ENCODE measurements around the gene OR5B17. TPM values are rescaled to one million over a fixed set of nuclear protein-coding genes. Genes with fewer than 3 reads are reported as not detected.

Gene OR5B17
- total and polyA plus RNA-seq, 2 donors (not counting 1 experiment from before 2014, with no cell fraction given) = not detected

- Histone ChIP-seq H3K36me3 (replicated peaks in 1 of 2; ENCODE audit: control extremely low read depth in 1 of 2, control insufficient read depth in 1 of 2, extremely low read depth in 1 of 2, insufficient read depth in 2 of 2, low read length in 1 of 2) (no peaks in the 10 kb centered on the region), H3K4me1 (ENCODE audit: control insufficient read depth in 2 of 2, insufficient read depth in 2 of 2, low read length in 2 of 2) (no peaks in the 10 kb centered on the region), H2AFZ (ENCODE audit: insufficient read depth, low read depth, low read length, poor library complexity, severe bottlenecking) (no peak overlapping the region), H3K4me3 (ENCODE audit: control extremely low read depth in 1 of 5, extremely low read depth in 1 of 5, insufficient read depth in 1 of 5, low read depth in 2 of 5, low read length in 4 of 5) (no peak overlapping the region), H4K20me1 (ENCODE audit: control insufficient read depth, insufficient read depth, low read length, poor library complexity, severe bottlenecking) (no peaks in the 10 kb centered on the region), H3K9ac (ENCODE audit: low read length) (no peak overlapping the region), H3K27me3 (replicated peaks in 1 of 4; ENCODE audit: control extremely low read depth in 1 of 4, control insufficient read depth in 3 of 4, insufficient read depth in 4 of 4, low read length in 3 of 4) (no peaks in the 10 kb centered on the region), H3K27ac (ENCODE audit: low read length in 2 of 2) (no peak overlapping the region), H3K4me2 (replicated peaks; ENCODE audit: low read depth, low read length, poor library complexity, severe bottlenecking) (no peak overlapping the region), H3K79me2 (ENCODE audit: control insufficient read depth, insufficient read depth, low read length) (no peaks in the 10 kb centered on the region), H3K9me3 (ENCODE audit: control extremely low read depth in 1 of 3, control insufficient read depth in 2 of 3, insufficient read depth in 1 of 3, low read length in 2 of 3) (peaks cover 0 to 6% (median 2%) of the 10 kb centered on the region in 3 donors)
- ChIA-PET POLR2A (no interaction called here), CTCF (no interaction called here)
- Mint-ChIP-seq H3K4me3 (no peak overlapping the region), H3K9me3 (ENCODE audit: insufficient read depth) (peaks cover 3% of the 10 kb centered on the region), H3K4me1 (no peaks in the 10 kb centered on the region), H3K27ac (no peak overlapping the region), H3K27me3 (peaks cover 4% of the 10 kb centered on the region)
- 89% methylated on average over 18 of the region's 18 CpGs for WGBS (ENCODE audit: insufficient coverage)
- no peak for DNase-seq
- intact Hi-C loops (cut with micrococcal nuclease) = no loop called here
- no peak for ATAC-seq (ENCODE audit: low read depth)
- no peak for TF ChIP-seq CTCF (IDR thresholded peaks at IDR 0.05)
- TF ChIP-seq EZH2 (IDR thresholded peaks at IDR 0.05; ENCODE audit: borderline replicate concordance, insufficient read depth, low read depth, low read length, poor library complexity, severe bottlenecking) = no peak
Measured at GRCh38 chr11:58390551-58391063, 31.7 kb upstream of the OR5B17 start.

- H3K9me3 Mint-ChIP-seq (ENCODE audit: insufficient read depth) = no peaks in the 10 kb centered on the region
Measured at GRCh38 chr11:58354727-58355126, 4.1 kb downstream of the OR5B17 start.

More at GRCh38 chr11:58354727-58355126, 4.1 kb downstream of the OR5B17 start:
- H3K36me3 ChIP-seq (replicated peaks in 1 of 2; ENCODE audit: control extremely low read depth in 1 of 2, control insufficient read depth in 1 of 2, extremely low read depth in 1 of 2, insufficient read depth in 2 of 2, low read length in 1 of 2) = no peaks in the 10 kb centered on the region
- no peak overlapping the region for H3K4me2 ChIP-seq (replicated peaks; ENCODE audit: low read depth, low read length, poor library complexity, severe bottlenecking)
- ChIA-PET POLR2A (no interaction called here), CTCF (no interaction called here)
- TF ChIP-seq CTCF (IDR thresholded peaks at IDR 0.05) (no peak), EZH2 (IDR thresholded peaks at IDR 0.05; ENCODE audit: borderline replicate concordance, insufficient read depth, low read depth, low read length, poor library complexity, severe bottlenecking) (no peak)
- no CpG with 5 or more reads among the region's 3 CpGs for WGBS (ENCODE audit: insufficient coverage)
- intact Hi-C loops (cut with micrococcal nuclease) = no loop called here
- H3K79me2 ChIP-seq (ENCODE audit: control insufficient read depth, insufficient read depth, low read length) = no peaks in the 10 kb centered on the region
- no peak overlapping the region for H3K9ac ChIP-seq (ENCODE audit: low read length)
- no peaks in the 10 kb centered on the region for H3K9me3 ChIP-seq (ENCODE audit: control extremely low read depth in 1 of 3, control insufficient read depth in 2 of 3, insufficient read depth in 1 of 3, low read length in 2 of 3)
- Mint-ChIP-seq H3K4me3 (no peak overlapping the region), H3K4me1 (no peaks in the 10 kb centered on the region), H3K27ac (no peak overlapping the region), H3K27me3 (peaks cover 13% of the 10 kb centered on the region)
- no peaks in the 10 kb centered on the region for H3K4me1 ChIP-seq (ENCODE audit: control insufficient read depth in 2 of 2, insufficient read depth in 2 of 2, low read length in 2 of 2)
- DNase-seq (no peak), ATAC-seq (ENCODE audit: low read depth) (no peak)
- no peak overlapping the region for H3K4me3 ChIP-seq (ENCODE audit: control extremely low read depth in 1 of 5, extremely low read depth in 1 of 5, insufficient read depth in 1 of 5, low read depth in 2 of 5, low read length in 4 of 5)
- H4K20me1 ChIP-seq (ENCODE audit: control insufficient read depth, insufficient read depth, low read length, poor library complexity, severe bottlenecking) = no peaks in the 10 kb centered on the region
- no peak overlapping the region for H2AFZ ChIP-seq (ENCODE audit: insufficient read depth, low read depth, low read length, poor library complexity, severe bottlenecking)
- no peak overlapping the region for H3K27ac ChIP-seq (ENCODE audit: low read length in 2 of 2)
- H3K27me3 ChIP-seq (replicated peaks in 1 of 4; ENCODE audit: control extremely low read depth in 1 of 4, control insufficient read depth in 3 of 4, insufficient read depth in 4 of 4, low read length in 3 of 4) = peaks cover 0 to 7% (median 2%) of the 10 kb centered on the region in 4 experiments
